Measurements from ENCODE around the gene RPL36A. TPM values are rescaled to one million over a fixed set of nuclear protein-coding genes. Genes with fewer than 3 reads are reported as not detected.
A peak's percentile ranks its signal among the peaks of the same experiment; 100 is the strongest.

The RPL36A gene
- total RNA-seq, 2 donors from 2014 or later: 316 to 385 TPM

GRCh38 chrX:101348452-101349192 is 42.2 kb upstream of the RPL36A start, which contains the start of gene TIMM8A:
Gene TIMM8A (minus strand): TSS chrX:101348742. CDS start chrX:101348664, 78 bp downstream.
- Histone ChIP-seq H3K4me3 (ENCODE audit: low read length) (peak within 1 kb of the TSS; percentile 92), H3K9me3 (ENCODE audit: control insufficient read depth, low read length) (no peaks in the 10 kb centered on the region), H3K4me1 (ENCODE audit: control insufficient read depth, insufficient read depth, low read length) (no peaks in the 10 kb centered on the region), H3K9ac (ENCODE audit: extremely low read depth, low read length, poor library complexity, severe bottlenecking) (peak within 1 kb of the TSS; percentile 57), H3K27ac (ENCODE audit: low read depth, low read length) (peak within 1 kb of the TSS; percentile 55), H3K36me3 (ENCODE audit: control insufficient read depth, insufficient read depth, low read length) (peaks cover 12% of the 10 kb centered on the region), H3K27me3 (ENCODE audit: control insufficient read depth, insufficient read depth, low read length, poor library complexity, severe bottlenecking) (no peaks in the 10 kb centered on the region)
- H3K4me1 Mint-ChIP-seq: no peaks in the 10 kb centered on the region
- peak within 1 kb of the TSS; percentile 84 for H3K4me3 Mint-ChIP-seq
- no peak for TF ChIP-seq CTCF (conservative IDR thresholded peaks at IDR 0.05)
- WGBS, 2 experiments (ENCODE audit: insufficient coverage in 1 of 2, insufficient read length in 1 of 2): 0 to 1% methylated on average over 3 to 55 of the region's 55 CpGs
- DNase-seq: peak; percentile 88
- H3K36me3 Mint-ChIP-seq (ENCODE audit: low read depth): peaks cover 10% of the 10 kb centered on the region
- peak within 1 kb of the TSS; percentile 90 for H3K27ac Mint-ChIP-seq
- peaks cover 4% of the 10 kb centered on the region for H3K27me3 Mint-ChIP-seq (ENCODE audit: insufficient read depth)
- H3K9me3 Mint-ChIP-seq: peaks cover 59% of the 10 kb centered on the region

GRCh38 chrX:101349193-101349562 is 41.6 kb upstream of the RPL36A start:
- no peaks in the 10 kb centered on the region for H3K27me3 ChIP-seq (ENCODE audit: control insufficient read depth, insufficient read depth, low read length, poor library complexity, severe bottlenecking)
- Mint-ChIP-seq H3K9me3 (peaks cover 59% of the 10 kb centered on the region), H3K4me3 (peak overlapping the region; percentile 84), H3K4me1 (peaks cover 5% of the 10 kb centered on the region), H3K36me3 (ENCODE audit: low read depth) (peaks cover 7% of the 10 kb centered on the region), H3K27me3 (ENCODE audit: insufficient read depth) (peaks cover 4% of the 10 kb centered on the region), H3K27ac (peak overlapping the region; percentile 90)
- peaks cover 12% of the 10 kb centered on the region for H3K36me3 ChIP-seq (ENCODE audit: control insufficient read depth, insufficient read depth, low read length)
- DNase-seq: no peak
- no peaks in the 10 kb centered on the region for H3K9me3 ChIP-seq (ENCODE audit: control insufficient read depth, low read length)
- no peak for TF ChIP-seq CTCF (conservative IDR thresholded peaks at IDR 0.05)
- H3K27ac ChIP-seq (ENCODE audit: low read depth, low read length): no peak overlapping the region
- no peaks in the 10 kb centered on the region for H3K4me1 ChIP-seq (ENCODE audit: control insufficient read depth, insufficient read depth, low read length)
- 50 to 53% methylated on average over 3 to 4 of the region's 4 CpGs for WGBS, 2 experiments (ENCODE audit: insufficient coverage in 1 of 2, insufficient read length in 1 of 2)
- peak overlapping the region; percentile 57 for H3K9ac ChIP-seq (ENCODE audit: extremely low read depth, low read length, poor library complexity, severe bottlenecking)
- H3K4me3 ChIP-seq (ENCODE audit: low read length): peak overlapping the region; percentile 92

- H3K4me1 Mint-ChIP-seq: peaks cover 27% of the 10 kb centered on the region
- no peaks in the 10 kb centered on the region for H3K36me3 ChIP-seq (ENCODE audit: control insufficient read depth, insufficient read depth, low read length)
- peak; percentile 48 for DNase-seq
- 52 to 60% methylated on average over 1 to 5 of the region's 5 CpGs for WGBS, 2 experiments (ENCODE audit: insufficient coverage in 1 of 2, insufficient read length in 1 of 2)
- no peak overlapping the region for H3K27ac Mint-ChIP-seq
- no peak overlapping the region for H3K4me3 Mint-ChIP-seq
- no peak overlapping the region for H3K9ac ChIP-seq (ENCODE audit: extremely low read depth, low read length, poor library complexity, severe bottlenecking)
- peak; percentile 60 for TF ChIP-seq CTCF (conservative IDR thresholded peaks at IDR 0.05)
- no peak overlapping the region for H3K4me3 ChIP-seq (ENCODE audit: low read length)
- no peaks in the 10 kb centered on the region for H3K36me3 Mint-ChIP-seq (ENCODE audit: low read depth)
- H3K9me3 ChIP-seq (ENCODE audit: control insufficient read depth, low read length): no peaks in the 10 kb centered on the region
- no peaks in the 10 kb centered on the region for H3K4me1 ChIP-seq (ENCODE audit: control insufficient read depth, insufficient read depth, low read length)
- H3K27me3 Mint-ChIP-seq (ENCODE audit: insufficient read depth): peaks cover 7% of the 10 kb centered on the region
- H3K27ac ChIP-seq (ENCODE audit: low read depth, low read length): no peak overlapping the region
- peaks cover 6% of the 10 kb centered on the region for H3K27me3 ChIP-seq (ENCODE audit: control insufficient read depth, insufficient read depth, low read length, poor library complexity, severe bottlenecking)
- peaks cover 75% of the 10 kb centered on the region for H3K9me3 Mint-ChIP-seq
Measured at GRCh38 chrX:101357166-101357795, 33.5 kb upstream of the RPL36A start.
